ENCODE results near the gene FGF5.

The FGF5 gene

GRCh38 chr4:80266253-80266901 lies at the start of gene FGF5:
Gene FGF5 (plus strand): TSS chr4:80266664. CDS start chr4:80266825, 161 bp downstream.
- no peak for TF ChIP-seq CTCF (conservative IDR thresholded peaks at IDR 0.05; ENCODE audit: low read depth)
- peak; percentile 81 for DNase-seq (ENCODE audit: low spot score)
- 0 out of 2 replicates have a peak within 1 kb of the TSS, but pooled peaks have one; percentile 6 for H3K27ac ChIP-seq
- POLR2A ChIA-PET (ENCODE audit: low non-redundant PET), result interaction anchor here (0.5 kb wide), 1 partner anchor 28 kb away, joined by 3 read pairs; no protein-coding TSS in a partner anchor
- CTCF ChIA-PET, result interaction anchor here (0.5 to 1.7 kb wide), 5 partner anchors 21 to 459 kb away, joined by 3 to 6 read pairs (median 4); no protein-coding TSS in a partner anchor

- CTCF ChIA-PET, result interaction anchor here (1.0 to 1.2 kb wide), 3 partner anchors 17 to 104 kb away, joined by 4 to 6 read pairs (median 6); no protein-coding TSS in a partner anchor
- TF ChIP-seq CTCF (conservative IDR thresholded peaks at IDR 0.05; ENCODE audit: low read depth), result no peak
- no peak overlapping the region for H3K27ac ChIP-seq
- POLR2A ChIA-PET (ENCODE audit: low non-redundant PET), result no interaction called here
- DNase-seq (ENCODE audit: low spot score), result no peak
Measured at GRCh38 chr4:80219301-80220025, 47.0 kb upstream of the FGF5 start.

GRCh38 chr4:80220711-80221110 lies 45.8 kb upstream of the FGF5 start:
- no peak for DNase-seq (ENCODE audit: low spot score)
- POLR2A ChIA-PET (ENCODE audit: low non-redundant PET), result no interaction called here

GRCh38 chr4:80221161-80221560 lies 45.3 kb upstream of the FGF5 start:
- ChIA-PET CTCF (interaction anchor here (0.6 to 1.6 kb wide), 9 partner anchors 19 to 1233 kb away, joined by 3 to 19 read pairs (median 4); no protein-coding TSS in a partner anchor), POLR2A (ENCODE audit: low non-redundant PET) (no interaction called here)
- peak; percentile 52; the same call in 1 of the 2 replicates for TF ChIP-seq CTCF (conservative IDR thresholded peaks at IDR 0.05; ENCODE audit: low read depth)
- no peak for DNase-seq (ENCODE audit: low spot score)
- no peak overlapping the region for H3K27ac ChIP-seq

More at GRCh38 chr4:80220711-80221110, 45.8 kb upstream of the FGF5 start:
- no peak for TF ChIP-seq CTCF (conservative IDR thresholded peaks at IDR 0.05; ENCODE audit: low read depth)
- no peak overlapping the region for H3K27ac ChIP-seq
- CTCF ChIA-PET, result interaction anchor here (0.7 to 1.6 kb wide), 8 partner anchors 19 to 1233 kb away, joined by 3 to 19 read pairs (median 4); no protein-coding TSS in a partner anchor

GRCh38 chr4:80225595-80225994 lies 40.9 kb upstream of the FGF5 start:
- ChIA-PET CTCF (no interaction called here), POLR2A (ENCODE audit: low non-redundant PET) (no interaction called here)
- no peak for TF ChIP-seq CTCF (conservative IDR thresholded peaks at IDR 0.05; ENCODE audit: low read depth)
- H3K27ac ChIP-seq, result no peak overlapping the region
- no peak for DNase-seq (ENCODE audit: low spot score)

GRCh38 chr4:80226094-80226493 lies 40.4 kb upstream of the FGF5 start:
- POLR2A ChIA-PET (ENCODE audit: low non-redundant PET), result no interaction called here
- no peak overlapping the region for H3K27ac ChIP-seq
- no peak for DNase-seq (ENCODE audit: low spot score)
- CTCF ChIA-PET, result no interaction called here
- TF ChIP-seq CTCF (conservative IDR thresholded peaks at IDR 0.05; ENCODE audit: low read depth), result no peak

Measured in RWPE1 (cell line).